ENCODE data around the gene C1orf50.

The C1orf50 gene

GRCh38 chr1:42731585-42731984, 35.5 kb upstream of the C1orf50 start:
- TF ChIP-seq SPI1 (IDR thresholded peaks at IDR 0.05; ENCODE audit: borderline replicate concordance, low read depth) (no peak), POLR2AphosphoS5 (IDR thresholded peaks at IDR 0.05; ENCODE audit: low read depth) (no peak), REST (IDR thresholded peaks at IDR 0.05; ENCODE audit: insufficient replicate concordance, low read depth) (no peak), GABPA (IDR thresholded peaks at IDR 0.05; ENCODE audit: low read depth) (no peak), CTCF (IDR thresholded peaks at IDR 0.05; ENCODE audit: insufficient read depth, low read length) (no peak)
- no peak for DNase-seq (ENCODE audit: low read depth in 1 of 2, low spot score in 1 of 2)
- Histone ChIP-seq H3K27me3 (ENCODE audit: insufficient read depth, poor library complexity, severe bottlenecking) (no peaks in the 10 kb centered on the region), H3K4me3 (replicated peaks; ENCODE audit: insufficient read depth, low read length) (no peak overlapping the region), H3K27ac (replicated peaks) (no peak overlapping the region)

- TF ChIP-seq CTCF (IDR thresholded peaks at IDR 0.05; ENCODE audit: insufficient read depth, low read length) = no peak
- TF ChIP-seq SPI1 (IDR thresholded peaks at IDR 0.05; ENCODE audit: borderline replicate concordance, low read depth) = no peak
- no peak for TF ChIP-seq GABPA (IDR thresholded peaks at IDR 0.05; ENCODE audit: low read depth)
- no peak for TF ChIP-seq REST (IDR thresholded peaks at IDR 0.05; ENCODE audit: insufficient replicate concordance, low read depth)
- TF ChIP-seq POLR2AphosphoS5 (IDR thresholded peaks at IDR 0.05; ENCODE audit: low read depth) = no peak
- Histone ChIP-seq H3K27ac (replicated peaks) (no peak overlapping the region), H3K27me3 (ENCODE audit: insufficient read depth, poor library complexity, severe bottlenecking) (no peaks in the 10 kb centered on the region), H3K4me3 (replicated peaks; ENCODE audit: insufficient read depth, low read length) (no peak overlapping the region)
- DNase-seq (ENCODE audit: low read depth in 1 of 2, low spot score in 1 of 2) = no peak
These were observed 34.8 kb upstream of the C1orf50 start for GRCh38 chr1:42732126-42732680.

GRCh38 chr1:42733415-42734200, 33.4 kb upstream of the C1orf50 start:
- TF ChIP-seq CTCF (IDR thresholded peaks at IDR 0.05; ENCODE audit: insufficient read depth, low read length) (no peak), REST (IDR thresholded peaks at IDR 0.05; ENCODE audit: insufficient replicate concordance, low read depth) (no peak), POLR2AphosphoS5 (IDR thresholded peaks at IDR 0.05; ENCODE audit: low read depth) (no peak), GABPA (IDR thresholded peaks at IDR 0.05; ENCODE audit: low read depth) (no peak), SPI1 (IDR thresholded peaks at IDR 0.05; ENCODE audit: borderline replicate concordance, low read depth) (no peak)
- no peak overlapping the region for H3K4me3 ChIP-seq (replicated peaks; ENCODE audit: insufficient read depth, low read length)
- no peak for DNase-seq (ENCODE audit: low read depth in 1 of 2, low spot score in 1 of 2)
- no peaks in the 10 kb centered on the region for H3K27me3 ChIP-seq (ENCODE audit: insufficient read depth, poor library complexity, severe bottlenecking)
- H3K27ac ChIP-seq (replicated peaks) = no peak overlapping the region

Measured in HL-60 (cell line).